ENCODE data around the gene SLBP. TPM values are rescaled to one million over a fixed set of nuclear protein-coding genes. Genes with fewer than 3 reads are reported as not detected.
A peak's percentile ranks its signal among the peaks of the same experiment; 100 is the strongest.

Gene SLBP
- total RNA-seq, 1 experiment from 2014 or later: 43.5 TPM

DNA sequence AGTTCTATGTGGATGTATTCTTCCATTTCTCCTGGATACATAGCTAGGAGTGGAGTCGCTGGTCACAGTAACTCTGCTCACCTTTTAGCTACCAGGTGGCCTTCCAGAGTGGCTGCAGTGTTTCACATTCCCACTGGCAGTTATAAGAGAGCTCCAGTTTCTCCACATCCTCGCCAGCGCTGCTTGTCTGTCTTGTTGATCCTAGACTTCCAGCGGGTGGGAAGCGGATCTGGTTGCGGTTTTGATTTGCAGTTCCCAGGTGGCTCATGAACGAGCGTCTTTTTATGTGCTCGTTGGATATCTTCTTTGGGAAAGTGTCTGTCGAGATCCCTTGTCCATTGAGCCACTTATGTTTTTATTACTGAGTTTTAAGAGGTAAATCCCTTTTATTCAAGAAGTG lies 20.8 kb upstream of the SLBP start:
- TF ChIP-seq CTCF (IDR thresholded peaks at IDR 0.05; ENCODE audit: unreplicated experiment): no peak
- H3K9me3 Mint-ChIP-seq (ENCODE audit: unreplicated experiment): no peaks in the 10 kb centered on the region
- no peak overlapping the region for H3K4me3 Mint-ChIP-seq (ENCODE audit: unreplicated experiment)
- intact Hi-C loops (cut with micrococcal nuclease): no loop called here
- no peak for DNase-seq (ENCODE audit: unreplicated experiment)
- no peak overlapping the region for H3K27ac Mint-ChIP-seq (ENCODE audit: low read depth, unreplicated experiment)
- H3K36me3 Mint-ChIP-seq (ENCODE audit: insufficient read depth, unreplicated experiment): peaks cover 55% of the 10 kb centered on the region
- POLR2A ChIA-PET: interaction anchor here (1.0 kb wide), 1 partner anchor 63 kb away, joined by 3 read pairs; no protein-coding TSS in a partner anchor
- H3K27me3 Mint-ChIP-seq (ENCODE audit: insufficient read depth, unreplicated experiment): no peaks in the 10 kb centered on the region
- H3K4me1 Mint-ChIP-seq (ENCODE audit: insufficient read depth, unreplicated experiment): peaks cover 23% of the 10 kb centered on the region
- BruUV-seq (replicated peaks): no TSS peak
- CTCF ChIA-PET: interaction anchor here (0.5 to 2.0 kb wide), 7 partner anchors 9 to 77 kb away, joined by 3 to 12 read pairs (median 3); partner anchors contain the start of gene FAM53A

DNA sequence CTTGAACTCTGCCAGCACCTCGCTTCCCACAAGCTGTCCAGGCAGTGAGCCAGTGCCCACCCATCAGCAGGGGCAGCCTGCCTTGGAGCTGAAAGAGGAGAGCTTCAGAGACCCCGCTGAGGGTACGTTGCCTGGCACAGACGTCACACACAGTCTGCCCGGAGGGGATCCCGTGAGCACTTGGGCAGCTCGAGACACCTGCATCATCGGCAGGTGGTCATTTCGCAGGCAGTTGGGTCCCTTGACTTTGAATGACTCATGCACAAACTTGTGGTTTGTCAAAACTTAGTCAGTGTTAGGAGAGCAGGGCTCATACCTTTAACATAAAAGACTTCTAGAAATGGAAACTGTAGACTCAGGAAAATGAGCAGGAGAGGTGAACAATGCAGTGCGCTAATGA lies 19.1 kb upstream of the SLBP start:
- Mint-ChIP-seq H3K27me3 (ENCODE audit: insufficient read depth, unreplicated experiment) (no peaks in the 10 kb centered on the region), H3K4me3 (ENCODE audit: unreplicated experiment) (no peak overlapping the region), H3K27ac (ENCODE audit: low read depth, unreplicated experiment) (peak overlapping the region; percentile 67), H3K4me1 (ENCODE audit: insufficient read depth, unreplicated experiment) (peaks cover 40% of the 10 kb centered on the region), H3K36me3 (ENCODE audit: insufficient read depth, unreplicated experiment) (peaks cover 55% of the 10 kb centered on the region), H3K9me3 (ENCODE audit: unreplicated experiment) (no peaks in the 10 kb centered on the region)
- no peak for TF ChIP-seq CTCF (IDR thresholded peaks at IDR 0.05; ENCODE audit: unreplicated experiment)
- POLR2A ChIA-PET: interaction anchor here (0.8 to 2.3 kb wide), 3 partner anchors 19 to 48 kb away, joined by 4 to 16 read pairs (median 5); partner anchors contain the start of genes FAM53A and SLBP
- peak; percentile 69 for DNase-seq (ENCODE audit: unreplicated experiment)
- no TSS peak for BruUV-seq (replicated peaks)
- CTCF ChIA-PET: interaction anchor here (0.6 to 7.0 kb wide), 8 partner anchors 8 to 688 kb away, joined by 3 to 97 read pairs (median 4); no protein-coding TSS in a partner anchor
- intact Hi-C loops (cut with micrococcal nuclease): no loop called here

DNA sequence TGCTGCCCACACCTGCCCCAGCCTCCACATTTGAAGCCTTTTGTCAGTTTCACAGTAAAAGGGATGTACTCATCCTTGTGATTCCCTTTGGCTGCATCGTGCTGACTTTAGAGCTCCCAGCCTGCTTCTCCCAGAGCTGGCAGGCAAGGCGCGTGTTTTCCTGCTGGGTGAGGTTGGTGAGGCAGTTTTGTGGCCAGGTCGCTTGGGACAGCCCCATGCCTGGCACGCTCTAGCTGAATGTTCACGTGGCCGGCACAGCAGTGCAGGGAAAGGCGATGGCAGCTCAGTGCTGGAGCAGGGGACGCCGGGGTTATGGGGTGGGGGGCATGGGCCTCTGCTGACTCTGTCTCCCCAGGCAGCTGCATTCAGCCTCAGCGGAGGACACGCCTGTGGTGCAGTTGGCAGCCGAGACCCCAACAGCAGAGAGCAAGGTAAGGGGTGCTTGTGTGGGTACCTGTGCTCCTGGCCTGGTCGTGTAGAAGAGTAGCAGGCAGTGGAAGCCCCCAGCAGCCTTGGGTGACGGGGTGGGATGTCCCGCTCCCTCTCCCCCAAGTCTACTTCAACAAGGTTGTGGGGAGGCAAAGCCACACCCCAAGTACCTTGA lies 18.5 kb upstream of the SLBP start:
- no peaks in the 10 kb centered on the region for H3K27me3 Mint-ChIP-seq (ENCODE audit: insufficient read depth, unreplicated experiment)
- no peaks in the 10 kb centered on the region for H3K9me3 Mint-ChIP-seq (ENCODE audit: unreplicated experiment)
- intact Hi-C loops (cut with micrococcal nuclease): no loop called here
- H3K4me1 Mint-ChIP-seq (ENCODE audit: insufficient read depth, unreplicated experiment): peaks cover 41% of the 10 kb centered on the region
- CTCF ChIA-PET: interaction anchor here (0.6 to 7.0 kb wide), 23 partner anchors 7 to 723 kb away, joined by 3 to 97 read pairs (median 4); no protein-coding TSS in a partner anchor
- POLR2A ChIA-PET: interaction anchor here (1.2 to 2.3 kb wide), 5 partner anchors 9 to 80 kb away, joined by 3 to 16 read pairs (median 7); partner anchors contain the start of genes FAM53A, SLBP, TACC3 and TMEM129
- no peak for TF ChIP-seq CTCF (IDR thresholded peaks at IDR 0.05; ENCODE audit: unreplicated experiment)
- BruUV-seq (replicated peaks): no TSS peak
- no peak overlapping the region for H3K4me3 Mint-ChIP-seq (ENCODE audit: unreplicated experiment)
- H3K27ac Mint-ChIP-seq (ENCODE audit: low read depth, unreplicated experiment): peak overlapping the region; percentile 67
- peaks cover 59% of the 10 kb centered on the region for H3K36me3 Mint-ChIP-seq (ENCODE audit: insufficient read depth, unreplicated experiment)
- no peak for DNase-seq (ENCODE audit: unreplicated experiment)

Measured in MCF 10A (cell line).